Mucosa of rectum (tissue), 2 donors: ENCODE results near the gene CEP112.

Experiments
- H3K27ac ChIP-seq, 2 donors: one replicate each; pipeline ENCODE4 v1.7.0; 2013; ENCODE audit warnings: inconsistent platforms in 2 of 2, low read depth in 2 of 2, low read length in 2 of 2
- H3K27me3 ChIP-seq, 2 donors: one replicate each; pipeline ENCODE4 v1.7.0; 2013; ENCODE audit warnings: low read length in 2 of 2; ENCODE audit not compliant: control insufficient read depth in 2 of 2, insufficient read depth in 2 of 2
- H3K36me3 ChIP-seq, 2 donors: one replicate each; pipeline ENCODE4 v1.7.0; 2013; ENCODE audit warnings: low read length in 2 of 2; ENCODE audit not compliant: control insufficient read depth in 2 of 2, insufficient read depth in 2 of 2
- H3K4me1 ChIP-seq, 2 donors: one replicate each; pipeline ENCODE4 v1.7.0; 2013; ENCODE audit warnings: low read length in 2 of 2, mild to moderate bottlenecking in 1 of 2; ENCODE audit not compliant: control insufficient read depth in 2 of 2, insufficient read depth in 2 of 2
- H3K4me3 ChIP-seq, 2 donors: one replicate each; pipeline ENCODE4 v1.7.0; 2013; ENCODE audit warnings: low read length in 2 of 2
- H3K9ac ChIP-seq, 2 donors: one replicate each; pipeline ENCODE4 v1.7.0; 2013; ENCODE audit warnings: low read length in 2 of 2, low read depth in 1 of 2, mild to moderate bottlenecking in 1 of 2
- H3K9me3 ChIP-seq, 2 donors: one replicate each; pipeline ENCODE4 v1.7.0; 2013; ENCODE audit warnings: low read length in 2 of 2; ENCODE audit not compliant: control insufficient read depth in 2 of 2
- donor health status: healthy.
- donor health status: Normal muscosa, but diverticular disease.

Gene CEP112

GRCh38 chr17:65876985-65877384 lies 314.9 kb downstream of the CEP112 start:
- Histone ChIP-seq H3K27ac (no peak overlapping the region), H3K4me1 (no peaks in the 10 kb centered on the region), H3K4me3 (no peak overlapping the region), H3K27me3 (no peaks in the 10 kb centered on the region), H3K9ac (no peak overlapping the region), H3K9me3 (peaks cover 5 to 6% of the 10 kb centered on the region in 2 donors), H3K36me3 (no peaks in the 10 kb centered on the region)

DNA sequence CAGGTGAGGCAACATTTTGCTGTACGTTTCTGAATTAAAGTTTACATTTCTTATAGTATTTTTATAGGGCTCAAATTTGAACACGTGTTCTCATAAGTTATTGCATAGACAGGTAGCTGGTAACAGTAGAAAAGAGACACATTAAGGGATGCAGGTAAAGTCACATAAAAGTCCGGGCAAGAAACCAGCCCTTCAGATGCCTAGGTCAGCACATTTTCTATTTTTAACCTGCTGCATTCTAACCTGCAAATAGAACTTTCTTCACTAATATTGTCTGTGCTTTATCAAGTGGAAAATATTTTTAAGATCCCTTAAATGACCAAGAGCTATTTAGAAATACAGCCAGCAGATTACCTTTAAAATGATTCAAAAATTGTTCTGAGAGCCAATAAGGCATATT lies 323.1 kb downstream of the CEP112 start:
- no peak overlapping the region for H3K9ac ChIP-seq
- no peaks in the 10 kb centered on the region for H3K36me3 ChIP-seq
- H3K27ac ChIP-seq: no peak overlapping the region
- H3K27me3 ChIP-seq: no peaks in the 10 kb centered on the region
- H3K9me3 ChIP-seq: no peaks in the 10 kb centered on the region
- H3K4me3 ChIP-seq: no peak overlapping the region
- no peaks in the 10 kb centered on the region for H3K4me1 ChIP-seq

DNA sequence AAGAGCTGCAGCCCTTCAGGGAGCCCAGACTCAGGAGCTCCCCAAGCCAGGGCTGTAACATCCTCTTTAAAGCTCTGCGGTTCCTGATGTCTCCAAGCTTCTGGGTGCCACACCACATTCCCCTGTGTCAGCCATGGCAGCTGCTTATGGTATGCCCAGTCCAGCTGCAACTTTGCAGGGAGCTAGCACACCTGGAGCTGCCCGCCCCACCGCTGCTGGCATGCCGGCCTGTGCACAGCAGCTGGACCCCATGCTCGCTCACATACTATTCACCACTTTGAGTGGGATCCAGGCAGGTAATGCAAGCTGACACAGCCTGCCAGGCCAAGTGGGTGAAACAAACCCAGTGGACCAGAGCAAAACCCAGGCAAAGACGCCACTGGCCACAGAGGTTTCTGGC lies 324.9 kb downstream of the CEP112 start:
- Histone ChIP-seq H3K9ac (no peak overlapping the region), H3K27ac (no peak overlapping the region), H3K27me3 (no peaks in the 10 kb centered on the region), H3K4me3 (no peak overlapping the region), H3K36me3 (no peaks in the 10 kb centered on the region), H3K9me3 (no peaks in the 10 kb centered on the region), H3K4me1 (no peaks in the 10 kb centered on the region)

GRCh38 chr17:65865715-65866425 lies 326.1 kb downstream of the CEP112 start:
- H3K4me1 ChIP-seq: no peaks in the 10 kb centered on the region
- H3K27me3 ChIP-seq: no peaks in the 10 kb centered on the region
- no peak overlapping the region for H3K27ac ChIP-seq
- H3K4me3 ChIP-seq: no peak overlapping the region
- H3K9ac ChIP-seq: no peak overlapping the region
- H3K9me3 ChIP-seq: no peaks in the 10 kb centered on the region
- H3K36me3 ChIP-seq: no peaks in the 10 kb centered on the region

DNA sequence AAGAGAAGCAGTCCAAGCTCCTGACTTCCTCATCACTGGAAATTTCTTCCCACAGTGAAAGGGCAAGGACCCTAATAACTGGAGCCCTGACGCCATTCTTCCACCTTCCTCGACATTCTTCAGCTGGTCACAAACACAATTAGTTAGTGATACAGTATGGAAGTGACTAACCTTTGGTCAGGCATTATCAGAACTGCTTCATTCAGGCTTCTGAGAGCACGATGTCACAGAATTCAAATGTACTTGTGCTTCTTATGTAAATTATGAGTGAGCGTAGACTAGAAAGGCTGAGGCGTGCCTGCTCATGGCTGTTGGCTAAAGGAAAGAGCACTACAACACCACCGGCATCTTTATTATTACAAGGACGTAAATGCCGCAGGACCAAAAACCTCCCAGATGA lies 327.5 kb downstream of the CEP112 start:
- Histone ChIP-seq H3K27ac (no peak overlapping the region), H3K27me3 (no peaks in the 10 kb centered on the region), H3K9ac (no peak overlapping the region), H3K4me3 (no peak overlapping the region), H3K4me1 (no peaks in the 10 kb centered on the region), H3K36me3 (no peaks in the 10 kb centered on the region), H3K9me3 (no peaks in the 10 kb centered on the region)

- no peaks in the 10 kb centered on the region for H3K27me3 ChIP-seq
These were observed 334.2 kb downstream of the CEP112 start for GRCh38 chr17:65857718-65858117.

GRCh38 chr17:65856865-65857264 lies 335.1 kb downstream of the CEP112 start:
- H3K4me3 ChIP-seq: no peak overlapping the region
- H3K36me3 ChIP-seq: no peaks in the 10 kb centered on the region
- H3K27me3 ChIP-seq: no peaks in the 10 kb centered on the region
- no peaks in the 10 kb centered on the region for H3K9me3 ChIP-seq
- no peak overlapping the region for H3K9ac ChIP-seq
- H3K27ac ChIP-seq: no peak overlapping the region
- peaks cover 0 to 2% of the 10 kb centered on the region in 2 donors for H3K4me1 ChIP-seq

More at GRCh38 chr17:65857718-65858117, 334.2 kb downstream of the CEP112 start:
- Histone ChIP-seq H3K27ac (no peak overlapping the region), H3K9ac (no peak overlapping the region), H3K9me3 (no peaks in the 10 kb centered on the region), H3K36me3 (no peaks in the 10 kb centered on the region), H3K4me1 (peaks cover 0 to 2% of the 10 kb centered on the region in 2 donors), H3K4me3 (no peak overlapping the region)

GRCh38 chr17:65855675-65856074 lies 336.3 kb downstream of the CEP112 start:
- no peaks in the 10 kb centered on the region for H3K9me3 ChIP-seq
- H3K27me3 ChIP-seq: no peaks in the 10 kb centered on the region
- H3K4me1 ChIP-seq: peaks cover 0 to 2% of the 10 kb centered on the region in 2 donors
- H3K36me3 ChIP-seq: no peaks in the 10 kb centered on the region
- H3K9ac ChIP-seq: no peak overlapping the region
- H3K4me3 ChIP-seq: no peak overlapping the region
- H3K27ac ChIP-seq: no peak overlapping the region

DNA sequence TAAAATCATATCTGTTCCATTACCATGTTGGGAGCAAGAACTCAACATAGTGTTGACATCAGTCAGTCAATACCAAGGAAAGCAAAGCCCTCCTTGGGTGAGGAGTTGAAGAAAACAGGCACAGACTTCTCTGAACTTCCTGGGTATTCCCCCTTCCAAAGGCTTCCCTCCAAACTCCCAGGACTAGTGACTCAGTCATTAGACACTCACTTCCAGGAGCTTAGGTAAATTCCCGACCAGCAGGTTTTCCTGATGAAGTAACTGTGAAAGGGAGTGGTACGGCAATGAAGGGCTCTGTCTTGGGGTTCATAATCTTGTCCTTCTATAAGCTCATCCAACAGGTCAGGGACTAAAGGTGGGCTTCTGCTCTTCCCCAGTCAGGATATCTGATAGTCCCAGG lies 336.7 kb downstream of the CEP112 start:
- H3K27ac ChIP-seq: no peak overlapping the region
- H3K27me3 ChIP-seq: no peaks in the 10 kb centered on the region
- peaks cover 0 to 2% of the 10 kb centered on the region in 2 donors for H3K4me1 ChIP-seq

GRCh38 chr17:65853816-65854215 lies 338.1 kb downstream of the CEP112 start:
- H3K36me3 ChIP-seq: no peaks in the 10 kb centered on the region
- peaks cover 0 to 2% of the 10 kb centered on the region in 2 donors for H3K4me1 ChIP-seq
- H3K27ac ChIP-seq: no peak overlapping the region
- H3K4me3 ChIP-seq: no peak overlapping the region
- no peaks in the 10 kb centered on the region for H3K27me3 ChIP-seq
- H3K9ac ChIP-seq: no peak overlapping the region
- H3K9me3 ChIP-seq: no peaks in the 10 kb centered on the region

More for the DNA sequence above, 336.7 kb downstream of the CEP112 start:
- Histone ChIP-seq H3K4me3 (no peak overlapping the region), H3K9me3 (no peaks in the 10 kb centered on the region), H3K9ac (no peak overlapping the region), H3K36me3 (no peaks in the 10 kb centered on the region)
